ENCODE measurements around the gene GALR2. TPM values are rescaled to one million over a fixed set of nuclear protein-coding genes. Genes with fewer than 3 reads are reported as not detected.

GALR2 gene
- total RNA-seq, 1 experiment from 2014 or later: 0.41 TPM

DNA sequence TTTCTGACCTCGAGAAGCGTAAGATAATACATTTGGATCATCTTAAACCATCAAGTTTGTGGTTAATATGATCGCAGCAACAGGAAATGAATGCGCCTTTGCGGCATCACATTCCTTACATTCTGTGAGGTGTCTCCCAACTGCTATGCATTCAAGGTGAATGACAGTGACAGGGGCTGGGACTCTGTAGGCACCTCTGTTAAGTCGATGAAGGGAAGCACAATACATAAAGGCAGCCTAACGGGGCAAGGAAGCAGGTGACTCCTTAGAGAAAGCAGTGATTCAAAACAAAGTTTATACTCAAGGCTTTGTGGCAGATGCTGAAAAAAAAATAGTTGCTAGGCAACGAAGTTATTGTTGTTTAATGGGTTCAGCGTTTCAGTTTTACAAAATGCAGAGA is 25.9 kb upstream of the GALR2 start:
- ChIA-PET POLR2A (interaction anchor here (0.5 kb wide), 1 partner anchor 322 kb away, joined by 3 read pairs; no protein-coding TSS in a partner anchor), CTCF (no interaction called here)
- Histone ChIP-seq H3K4me3 (ENCODE audit: low read depth in 2 of 2, low read length in 2 of 2) (no peak overlapping the region), H3K36me3 (ENCODE audit: control insufficient read depth, insufficient read depth, low read length) (peaks cover 20% of the 10 kb centered on the region; the same call in 1 of the 2 replicates), H3K4me1 (ENCODE audit: control insufficient read depth, insufficient read depth, low read length) (no peaks in the 10 kb centered on the region), H3K27me3 (ENCODE audit: control insufficient read depth, insufficient read depth, low read length) (no peaks in the 10 kb centered on the region), H3K9me3 (ENCODE audit: control insufficient read depth, insufficient read depth, low read depth, low read length) (no peaks in the 10 kb centered on the region), H3K27ac (ENCODE audit: low read length) (no peak overlapping the region)
- no TSS peak for BruUV-seq (replicated peaks)
- DNase-seq (ENCODE audit: low read depth, low spot score) (no peak), ATAC-seq (0 out of 2 replicates have a peak, but pooled peaks have one; percentile 55)
- intact Hi-C loops (cut with micrococcal nuclease; ENCODE audit: unreplicated experiment): no loop called here
- TF ChIP-seq POLR2AphosphoS5 (IDR thresholded peaks at IDR 0.05; ENCODE audit: low read depth, low read length): no peak
- TF ChIP-seq, protein P1, sequence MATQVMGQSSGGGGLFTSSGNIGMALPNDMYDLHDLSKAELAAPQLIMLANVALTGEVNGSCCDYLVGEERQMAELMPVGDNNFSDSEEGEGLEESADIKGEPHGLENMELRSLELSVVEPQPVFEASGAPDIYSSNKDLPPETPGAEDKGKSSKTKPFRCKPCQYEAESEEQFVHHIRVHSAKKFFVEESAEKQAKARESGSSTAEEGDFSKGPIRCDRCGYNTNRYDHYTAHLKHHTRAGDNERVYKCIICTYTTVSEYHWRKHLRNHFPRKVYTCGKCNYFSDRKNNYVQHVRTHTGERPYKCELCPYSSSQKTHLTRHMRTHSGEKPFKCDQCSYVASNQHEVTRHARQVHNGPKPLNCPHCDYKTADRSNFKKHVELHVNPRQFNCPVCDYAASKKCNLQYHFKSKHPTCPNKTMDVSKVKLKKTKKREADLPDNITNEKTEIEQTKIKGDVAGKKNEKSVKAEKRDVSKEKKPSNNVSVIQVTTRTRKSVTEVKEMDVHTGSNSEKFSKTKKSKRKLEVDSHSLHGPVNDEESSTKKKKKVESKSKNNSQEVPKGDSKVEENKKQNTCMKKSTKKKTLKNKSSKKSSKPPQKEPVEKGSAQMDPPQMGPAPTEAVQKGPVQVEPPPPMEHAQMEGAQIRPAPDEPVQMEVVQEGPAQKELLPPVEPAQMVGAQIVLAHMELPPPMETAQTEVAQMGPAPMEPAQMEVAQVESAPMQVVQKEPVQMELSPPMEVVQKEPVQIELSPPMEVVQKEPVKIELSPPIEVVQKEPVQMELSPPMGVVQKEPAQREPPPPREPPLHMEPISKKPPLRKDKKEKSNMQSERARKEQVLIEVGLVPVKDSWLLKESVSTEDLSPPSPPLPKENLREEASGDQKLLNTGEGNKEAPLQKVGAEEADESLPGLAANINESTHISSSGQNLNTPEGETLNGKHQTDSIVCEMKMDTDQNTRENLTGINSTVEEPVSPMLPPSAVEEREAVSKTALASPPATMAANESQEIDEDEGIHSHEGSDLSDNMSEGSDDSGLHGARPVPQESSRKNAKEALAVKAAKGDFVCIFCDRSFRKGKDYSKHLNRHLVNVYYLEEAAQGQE (IDR thresholded peaks at IDR 0.05; ENCODE audit: insufficient read depth in 1 of 2, low read depth in 2 of 2, low read length in 1 of 2): no peak
- in situ Hi-C loops (cut with HindIII; ENCODE audit: low pct_unique_long_range_greater_than_20kb, low sequenced_read_pairs): no loop called here

DNA sequence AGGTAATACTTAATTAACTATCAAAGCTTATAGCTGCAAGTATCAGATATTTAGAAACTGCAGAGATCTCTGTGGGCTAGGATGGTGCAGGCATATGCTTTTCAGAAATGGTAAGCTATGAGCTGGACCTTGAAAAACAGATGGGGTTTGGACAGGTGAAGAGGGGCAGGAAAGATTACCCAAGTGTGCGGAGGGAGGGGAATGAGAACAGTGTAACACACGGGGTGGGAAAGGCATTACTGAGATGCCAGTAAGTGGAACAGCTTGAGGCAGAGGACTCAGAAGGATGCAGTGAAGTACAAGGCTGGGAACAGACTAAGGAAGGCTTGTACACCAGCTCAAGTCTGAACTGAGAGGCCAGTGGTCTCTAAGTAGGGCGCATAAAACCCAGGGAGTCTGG is 25.3 kb upstream of the GALR2 start:
- no peaks in the 10 kb centered on the region for H3K27me3 ChIP-seq (ENCODE audit: control insufficient read depth, insufficient read depth, low read length)
- DNase-seq (ENCODE audit: low read depth, low spot score) (no peak), ATAC-seq (no peak)
- POLR2A ChIA-PET: no interaction called here
- H3K27ac ChIP-seq (ENCODE audit: low read length): no peak overlapping the region
- BruUV-seq (replicated peaks): no TSS peak
- intact Hi-C loops (cut with micrococcal nuclease; ENCODE audit: unreplicated experiment): no loop called here
- in situ Hi-C loops (cut with HindIII; ENCODE audit: low pct_unique_long_range_greater_than_20kb, low sequenced_read_pairs): no loop called here
- peaks cover 17% of the 10 kb centered on the region; the same call in 1 of the 2 replicates for H3K36me3 ChIP-seq (ENCODE audit: control insufficient read depth, insufficient read depth, low read length)
- CTCF ChIA-PET: no interaction called here
- no peaks in the 10 kb centered on the region for H3K9me3 ChIP-seq (ENCODE audit: control insufficient read depth, insufficient read depth, low read depth, low read length)
- no peaks in the 10 kb centered on the region for H3K4me1 ChIP-seq (ENCODE audit: control insufficient read depth, insufficient read depth, low read length)
- no peak overlapping the region for H3K4me3 ChIP-seq (ENCODE audit: low read depth in 2 of 2, low read length in 2 of 2)
- no peak for TF ChIP-seq POLR2AphosphoS5 (IDR thresholded peaks at IDR 0.05; ENCODE audit: low read depth, low read length)
- TF ChIP-seq TCF7L2 (IDR thresholded peaks at IDR 0.05; ENCODE audit: low read depth, low read length): no peak

DNA sequence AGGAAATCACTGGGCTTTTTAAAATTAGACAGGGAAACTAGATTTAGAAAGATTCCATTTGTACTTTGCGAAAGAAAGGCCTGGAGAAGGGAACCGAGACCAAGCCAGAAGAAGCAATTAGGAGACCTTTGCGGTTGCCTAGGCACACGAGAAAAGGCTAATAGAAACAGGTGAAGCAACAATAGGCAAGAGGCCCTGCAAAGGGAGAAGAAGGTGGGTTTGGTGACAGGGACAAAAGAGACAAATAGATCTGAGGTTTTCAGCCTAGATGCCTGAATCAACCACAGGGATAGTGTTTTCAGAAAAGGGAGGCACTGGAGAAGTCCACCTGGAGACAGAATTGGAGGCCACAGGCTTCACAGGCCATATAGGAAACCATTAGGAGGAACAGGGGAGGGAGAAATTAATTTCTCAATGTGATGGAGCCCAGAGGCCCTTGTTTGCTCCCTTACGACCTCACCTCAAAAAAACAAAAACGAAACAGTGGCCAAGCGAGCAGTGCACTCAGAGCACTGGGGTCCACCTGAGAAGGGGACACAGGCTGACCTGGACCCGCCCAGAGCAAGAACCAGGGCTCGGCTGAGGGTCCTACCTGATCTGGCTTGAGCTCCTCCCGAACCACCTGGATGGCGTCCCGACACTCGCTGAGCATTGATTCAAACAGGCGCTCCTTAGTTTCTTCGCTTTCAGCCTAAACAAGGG is 24.6 kb upstream of the GALR2 start:
- POLR2A ChIA-PET: no interaction called here

More for the DNA sequence above, 24.6 kb upstream of the GALR2 start:
- Histone ChIP-seq H3K4me3 (ENCODE audit: low read depth in 2 of 2, low read length in 2 of 2) (no peak overlapping the region), H3K27ac (ENCODE audit: low read length) (no peak overlapping the region), H3K27me3 (ENCODE audit: control insufficient read depth, insufficient read depth, low read length) (no peaks in the 10 kb centered on the region), H3K9me3 (ENCODE audit: control insufficient read depth, insufficient read depth, low read depth, low read length) (no peaks in the 10 kb centered on the region), H3K4me1 (ENCODE audit: control insufficient read depth, insufficient read depth, low read length) (no peaks in the 10 kb centered on the region), H3K36me3 (ENCODE audit: control insufficient read depth, insufficient read depth, low read length) (peaks cover 16% of the 10 kb centered on the region; the same call in 1 of the 2 replicates)
- CTCF ChIA-PET: no interaction called here
- in situ Hi-C loops (cut with HindIII; ENCODE audit: low pct_unique_long_range_greater_than_20kb, low sequenced_read_pairs) (loop anchor here (25.0 kb wide), 1 partner anchor 113 kb away; the partner anchor contains the start of gene FBF1), intact Hi-C loops (cut with micrococcal nuclease; ENCODE audit: unreplicated experiment) (no loop called here)
- no TSS peak for BruUV-seq (replicated peaks)
- TF ChIP-seq POLR2AphosphoS5 (IDR thresholded peaks at IDR 0.05; ENCODE audit: low read depth, low read length) (no peak), SIN3A (IDR thresholded peaks at IDR 0.05; ENCODE audit: borderline replicate concordance, insufficient read depth, low read depth, low read length) (no peak), TCF7L2 (IDR thresholded peaks at IDR 0.05; ENCODE audit: low read depth, low read length) (no peak)
- TF ChIP-seq, protein P1 (IDR thresholded peaks at IDR 0.05; ENCODE audit: insufficient read depth in 1 of 2, low read depth in 2 of 2, low read length in 1 of 2): no peak
- TF ChIP-seq, protein P2, sequence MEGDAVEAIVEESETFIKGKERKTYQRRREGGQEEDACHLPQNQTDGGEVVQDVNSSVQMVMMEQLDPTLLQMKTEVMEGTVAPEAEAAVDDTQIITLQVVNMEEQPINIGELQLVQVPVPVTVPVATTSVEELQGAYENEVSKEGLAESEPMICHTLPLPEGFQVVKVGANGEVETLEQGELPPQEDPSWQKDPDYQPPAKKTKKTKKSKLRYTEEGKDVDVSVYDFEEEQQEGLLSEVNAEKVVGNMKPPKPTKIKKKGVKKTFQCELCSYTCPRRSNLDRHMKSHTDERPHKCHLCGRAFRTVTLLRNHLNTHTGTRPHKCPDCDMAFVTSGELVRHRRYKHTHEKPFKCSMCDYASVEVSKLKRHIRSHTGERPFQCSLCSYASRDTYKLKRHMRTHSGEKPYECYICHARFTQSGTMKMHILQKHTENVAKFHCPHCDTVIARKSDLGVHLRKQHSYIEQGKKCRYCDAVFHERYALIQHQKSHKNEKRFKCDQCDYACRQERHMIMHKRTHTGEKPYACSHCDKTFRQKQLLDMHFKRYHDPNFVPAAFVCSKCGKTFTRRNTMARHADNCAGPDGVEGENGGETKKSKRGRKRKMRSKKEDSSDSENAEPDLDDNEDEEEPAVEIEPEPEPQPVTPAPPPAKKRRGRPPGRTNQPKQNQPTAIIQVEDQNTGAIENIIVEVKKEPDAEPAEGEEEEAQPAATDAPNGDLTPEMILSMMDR (IDR thresholded peaks at IDR 0.05): no peak
- no peak for DNase-seq (ENCODE audit: low read depth, low spot score)
- ATAC-seq: no peak

Measured in Panc1 (cell line).